GM21515 (cell line): ENCODE data around the gene TFDP1.
"Not testable (repeated sequence)": the region's sequence is repeated elsewhere in the genome, so short reads cannot be mapped to it uniquely, and the experiment has no call there.

Source experiments
- ATAC-seq: cut with Tn5 transposase; IDR thresholded peaks from one replicate; pipeline ENCODE4 v1.9.1; 2021; ENCODE audit not compliant: unreplicated experiment

The TFDP1 gene

GRCh38 chr13:113613789-113614379 is 29.3 kb downstream of the TFDP1 start:
- no peak for ATAC-seq

- no peak for ATAC-seq
Observed at GRCh38 chr13:113616281-113616906, 31.8 kb downstream of the TFDP1 start.

- ATAC-seq, result no peak
Observed at GRCh38 chr13:113616991-113617749, 32.6 kb downstream of the TFDP1 start.

DNA sequence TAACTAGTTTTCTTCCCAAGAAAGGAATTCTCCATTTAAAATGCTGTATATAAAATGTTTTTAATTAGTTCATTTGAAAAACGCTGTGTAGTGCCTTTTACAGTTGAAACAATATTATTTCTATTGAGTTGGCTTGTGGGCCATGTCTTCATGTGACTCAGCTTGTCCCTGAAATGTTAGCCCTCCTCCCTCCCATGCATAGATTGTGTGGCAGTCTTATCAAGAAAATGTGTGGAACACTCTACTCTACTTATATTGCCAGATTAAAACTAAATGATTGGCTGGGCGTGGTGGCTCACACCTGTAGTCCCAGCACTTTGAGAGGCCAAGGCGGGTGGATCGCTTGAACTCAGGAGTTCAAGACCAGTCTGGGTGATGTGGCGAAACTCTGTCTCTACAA is 33.4 kb downstream of the TFDP1 start:
- ATAC-seq, result no peak

DNA sequence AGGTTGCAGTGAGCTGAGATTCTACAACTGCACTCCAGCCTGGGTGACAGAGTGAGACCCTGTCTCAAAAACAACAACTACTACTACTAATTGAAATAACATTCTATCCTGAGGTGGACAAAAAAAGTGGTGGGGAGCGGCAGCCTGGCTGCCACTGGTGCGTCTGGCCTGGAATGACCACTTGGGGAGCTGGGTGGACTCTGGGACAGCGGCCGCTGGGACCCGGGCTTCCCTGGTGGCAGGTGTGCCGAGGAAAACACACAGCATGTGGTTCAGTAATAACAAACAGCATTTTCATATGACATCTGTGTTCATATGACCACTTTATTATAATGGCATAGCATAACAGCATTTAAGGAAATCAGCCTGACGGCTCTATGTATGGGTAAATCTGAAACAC is 33.9 kb downstream of the TFDP1 start:
- ATAC-seq, result no peak

DNA sequence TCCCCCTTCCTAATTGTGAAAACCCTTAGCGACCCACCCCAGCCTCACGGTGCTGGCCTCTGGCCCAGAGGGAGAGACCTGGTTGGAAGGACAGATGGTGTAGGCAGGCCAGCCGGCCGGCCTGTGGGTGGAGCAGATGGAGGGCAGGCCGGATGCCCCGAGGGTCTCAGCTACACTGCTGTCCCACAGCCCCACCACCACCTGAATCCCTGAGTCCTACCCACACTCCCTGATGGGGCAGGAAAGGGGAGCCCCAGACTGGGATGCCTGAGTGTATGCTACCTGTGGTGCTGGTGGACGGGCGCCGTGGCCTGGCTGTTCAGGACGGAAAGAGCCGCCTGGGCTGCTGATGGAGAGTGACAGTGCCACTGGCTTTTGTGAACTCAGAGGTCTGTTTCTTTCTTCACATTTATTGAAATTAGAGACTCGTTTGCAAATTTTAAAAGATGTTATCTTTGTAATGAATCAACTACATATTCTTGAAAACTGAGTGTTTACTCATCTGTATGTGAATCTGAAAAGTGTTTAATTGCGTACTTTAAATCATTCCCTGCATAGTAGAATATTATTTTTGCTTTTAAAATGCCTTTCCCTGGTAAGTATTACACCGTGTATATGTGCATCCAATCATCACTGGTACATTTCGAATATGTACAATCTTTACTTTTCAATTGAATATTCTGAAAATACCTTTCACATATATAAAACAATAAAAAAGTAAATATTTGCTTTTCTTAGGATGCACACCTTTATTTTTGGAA is 35.7 kb downstream of the TFDP1 start:
- no peak for ATAC-seq

DNA sequence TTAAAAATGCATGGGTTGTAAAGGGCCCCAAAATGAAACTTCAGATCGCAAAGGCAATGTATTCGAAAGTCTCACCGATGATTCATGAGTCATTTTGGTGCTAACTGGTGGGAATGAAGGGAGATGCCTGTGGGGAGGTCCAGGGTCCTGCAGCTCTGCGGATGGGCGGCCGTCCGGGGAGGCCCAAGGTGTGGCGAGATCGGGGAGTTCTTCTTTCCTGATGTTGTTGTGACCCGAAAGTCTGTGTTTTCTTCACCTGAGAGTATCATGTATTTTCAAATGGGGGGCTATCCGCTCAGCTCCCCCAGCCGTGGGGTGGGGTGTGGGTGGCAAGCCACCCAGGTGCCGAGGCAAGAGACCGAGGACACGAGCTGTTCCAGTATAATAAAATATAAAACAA is 36.5 kb downstream of the TFDP1 start:
- no peak for ATAC-seq

DNA sequence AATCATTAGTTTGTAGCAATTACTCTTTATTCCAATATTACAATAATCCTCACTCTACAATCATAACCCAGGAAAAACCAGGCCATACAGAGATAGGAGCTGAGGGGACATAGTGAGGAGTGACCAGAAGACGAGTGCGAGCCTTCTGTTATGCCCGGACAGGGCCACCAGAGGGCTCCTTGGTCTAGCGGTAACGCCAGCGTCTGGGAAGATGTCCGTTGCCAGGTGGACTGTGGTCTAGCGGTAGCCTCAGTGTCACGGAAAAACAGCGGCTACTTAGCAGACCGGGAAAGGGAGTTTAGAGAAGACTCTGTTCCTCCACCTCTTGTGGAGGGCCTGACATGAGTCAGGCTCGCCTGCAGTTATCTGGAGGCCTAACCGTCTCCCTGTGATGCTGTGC is 36.9 kb downstream of the TFDP1 start:
- not testable (repeated sequence) for ATAC-seq

- not testable (repeated sequence) for ATAC-seq
Observed at GRCh38 chr13:113621986-113622550, 37.5 kb downstream of the TFDP1 start.

DNA sequence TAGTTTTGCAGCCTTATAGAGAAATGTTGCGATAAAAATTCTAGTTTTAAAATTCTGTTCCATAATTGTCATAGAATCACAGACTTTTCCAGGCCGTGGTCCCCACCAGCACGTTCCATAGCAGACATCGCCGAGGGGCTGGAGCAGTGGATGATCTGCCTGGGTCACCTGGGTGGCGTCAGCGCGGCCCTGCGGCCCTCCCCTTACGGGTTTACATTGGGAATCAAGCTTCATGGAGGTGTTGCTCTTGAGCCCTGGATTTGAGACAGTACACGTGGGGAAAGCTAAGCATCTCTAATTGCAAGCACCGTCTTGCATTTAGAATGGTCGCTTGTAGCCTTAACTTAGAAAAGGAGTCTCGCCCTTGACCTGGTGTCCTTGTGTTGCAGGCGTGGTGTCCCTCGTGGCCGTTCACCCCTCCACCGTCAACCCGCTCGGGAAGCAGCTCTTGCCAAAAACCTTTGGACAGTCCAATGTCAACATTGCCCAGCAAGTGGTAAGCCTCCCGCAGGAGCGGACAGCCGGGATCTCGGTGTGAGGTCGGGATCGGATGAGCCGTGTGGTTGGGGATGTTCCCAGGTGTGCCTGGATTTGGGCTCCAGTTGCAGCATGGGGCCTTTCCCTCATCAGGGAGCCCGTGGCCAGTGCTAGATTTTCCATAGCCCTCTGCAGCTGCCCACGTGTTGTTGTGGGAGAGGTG is 38.4 kb downstream of the TFDP1 start:
- no peak for ATAC-seq

DNA sequence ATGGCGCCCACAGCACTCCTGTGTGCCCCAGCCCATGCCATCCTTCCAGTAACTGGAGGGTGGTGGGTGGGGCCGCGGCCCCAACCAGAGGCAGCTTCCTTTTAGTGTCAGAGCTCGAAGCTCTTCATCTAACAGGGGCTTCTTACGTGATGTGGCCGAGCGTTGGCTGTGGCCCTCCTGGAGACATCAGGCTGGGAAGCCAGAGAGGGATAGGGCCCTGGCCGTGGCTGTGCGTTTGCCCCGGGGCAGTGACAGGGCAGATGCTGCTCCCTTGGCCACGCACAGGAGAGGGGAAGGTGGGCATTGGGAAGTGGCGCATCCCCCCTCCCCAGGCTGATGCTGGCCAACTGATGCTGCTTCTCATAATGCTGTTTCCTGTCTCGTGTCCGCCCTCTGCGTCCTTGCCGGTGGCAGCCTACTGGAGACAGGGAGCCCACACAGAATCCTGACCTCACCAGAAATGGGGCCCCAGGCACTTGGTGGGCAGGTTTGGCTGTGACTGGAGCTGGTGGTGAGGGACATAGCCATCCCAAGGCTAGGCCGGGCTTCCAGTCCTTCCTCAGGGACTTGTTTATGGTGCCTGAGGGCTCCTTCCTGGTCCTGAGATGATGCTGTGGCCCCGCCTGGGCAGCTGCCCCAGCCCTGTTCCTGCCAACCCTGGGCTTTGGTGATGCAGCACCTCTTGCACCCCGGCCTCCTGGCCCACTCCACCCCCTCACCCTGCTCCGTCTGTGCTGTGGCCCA is 39.1 kb downstream of the TFDP1 start:
- no peak for ATAC-seq

- no peak for ATAC-seq
Observed at GRCh38 chr13:113624235-113624587, 39.7 kb downstream of the TFDP1 start.

DNA sequence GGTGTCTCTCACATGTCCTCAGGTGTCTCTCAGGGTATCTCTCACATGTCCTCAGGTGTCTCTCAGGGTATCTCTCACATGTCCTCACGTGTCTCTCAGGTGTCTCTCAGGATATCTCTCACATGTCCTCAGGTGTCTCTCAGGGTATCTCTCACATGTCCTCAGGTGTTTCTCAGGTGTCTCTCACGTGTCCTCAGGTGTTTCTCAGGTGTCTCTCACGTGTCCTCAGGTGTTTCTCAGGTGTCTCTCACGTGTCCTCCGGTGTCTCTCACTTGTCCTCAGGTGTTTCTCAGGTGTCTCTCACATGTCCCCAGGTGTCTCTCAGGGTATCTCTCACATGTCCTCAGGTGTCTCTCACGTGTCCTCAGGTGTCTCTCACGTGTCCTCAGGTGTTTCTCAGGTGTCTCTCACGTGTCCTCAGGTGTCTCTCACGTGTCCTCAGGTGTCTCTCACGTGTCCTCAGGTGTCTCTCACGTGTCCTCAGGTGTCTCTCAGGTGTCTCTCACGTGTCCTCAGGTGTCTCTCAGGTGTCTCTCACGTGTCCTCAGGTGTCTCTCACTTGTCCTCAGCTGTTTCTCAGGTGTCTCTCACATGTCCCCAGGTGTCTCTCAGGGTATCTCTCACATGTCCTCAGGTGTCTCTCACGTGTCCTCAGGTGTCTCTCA is 40.2 kb downstream of the TFDP1 start:
- ATAC-seq, result not testable (repeated sequence)

DNA sequence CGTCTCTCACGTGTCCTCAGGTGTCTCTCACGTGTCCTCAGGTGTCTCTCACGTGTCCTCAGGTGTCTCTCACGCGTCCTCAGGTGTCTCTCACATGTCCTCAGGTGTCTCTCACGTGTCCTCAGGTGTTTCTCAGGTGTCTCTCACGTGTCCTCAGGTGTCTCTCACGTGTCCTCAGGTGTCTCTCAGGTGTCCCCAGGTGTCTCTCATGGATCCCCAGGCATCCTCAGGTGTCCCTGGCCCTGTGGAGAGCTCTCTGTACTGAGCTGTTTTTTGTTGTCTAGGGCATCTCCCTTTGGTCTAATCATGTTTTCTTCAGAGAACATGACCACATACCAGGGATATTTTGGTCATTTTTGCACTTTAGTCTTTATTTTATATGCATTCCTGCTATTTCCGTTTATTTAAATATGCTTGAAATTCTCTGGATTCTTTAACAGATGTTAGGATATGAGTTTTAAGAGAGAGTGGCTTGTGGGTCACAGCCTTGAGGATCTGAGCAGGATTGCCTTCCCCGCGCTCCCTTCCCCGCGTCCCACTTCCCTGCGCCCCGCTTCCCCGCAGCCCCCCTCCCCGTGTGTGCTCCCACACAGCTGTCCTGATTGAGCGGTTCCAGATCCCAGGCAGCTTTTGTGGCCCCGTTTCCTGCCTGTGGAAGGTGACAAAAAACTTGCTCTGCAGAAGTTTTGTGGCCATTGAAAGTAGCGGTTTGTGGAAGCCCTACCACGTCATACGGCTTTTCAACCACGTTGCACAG is 41.6 kb downstream of the TFDP1 start:
- no peak for ATAC-seq

DNA sequence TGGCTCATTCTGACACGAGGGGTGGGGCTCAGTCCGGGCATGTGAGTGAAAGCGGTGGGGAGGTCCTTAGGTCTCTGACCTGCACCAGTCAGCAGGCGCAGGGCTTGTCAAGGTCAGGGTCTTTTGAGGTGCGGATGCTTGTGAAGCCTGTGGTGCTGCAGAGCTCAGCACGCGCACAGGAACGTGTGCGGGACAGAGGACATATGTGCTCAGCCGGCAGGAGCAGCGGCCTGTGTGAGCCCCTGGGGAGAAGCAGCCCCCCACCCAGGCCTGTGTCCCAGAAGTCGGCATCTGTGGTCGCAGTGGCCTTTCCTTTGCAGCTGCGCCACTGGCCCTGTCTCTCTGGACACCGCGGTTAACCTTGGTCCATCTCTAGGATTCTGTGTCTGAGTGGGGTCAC is 42.6 kb downstream of the TFDP1 start:
- ATAC-seq, result no peak

GRCh38 chr13:113628291-113629270 is 44.0 kb downstream of the TFDP1 start:
- no peak for ATAC-seq

- ATAC-seq, result no peak
Observed at GRCh38 chr13:113629866-113630265, 45.3 kb downstream of the TFDP1 start.

DNA sequence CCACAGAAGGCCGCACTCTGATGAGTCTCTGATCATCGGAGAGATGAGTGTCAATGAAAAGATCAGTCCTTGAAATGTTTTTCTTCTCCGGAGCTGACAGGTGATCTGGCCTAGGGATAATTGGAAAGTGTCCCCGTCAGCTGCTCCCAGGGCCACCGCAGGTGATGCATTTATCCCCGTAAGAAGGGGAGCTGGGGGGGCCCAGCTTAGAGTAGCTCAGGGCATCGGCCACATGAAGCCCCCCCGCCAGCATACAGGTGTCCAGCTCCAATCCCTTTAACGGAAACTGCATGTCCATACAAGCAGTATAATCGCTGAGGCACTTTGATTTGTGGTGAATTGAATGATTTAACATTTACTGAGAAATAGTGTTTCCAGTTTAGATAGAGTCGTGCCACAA is 45.7 kb downstream of the TFDP1 start:
- ATAC-seq, result no peak
